Measurements from ENCODE around the gene SP3.
A peak's percentile ranks its signal among the peaks of the same experiment; 100 is the strongest.

SP3 gene

GRCh38 chr2:173997269-173997668 lies 32.1 kb upstream of the SP3 start:
- no peak for TF ChIP-seq CTCF (IDR thresholded peaks at IDR 0.05; ENCODE audit: low read length, missing control alignments)
- no peak overlapping the region for H3K4me3 ChIP-seq (replicated peaks; ENCODE audit: low read depth, low read length)
- peak; percentile 63 for DNase-seq (ENCODE audit: low read depth)

GRCh38 chr2:173996766-173997165 lies 31.6 kb upstream of the SP3 start:
- TF ChIP-seq CTCF (IDR thresholded peaks at IDR 0.05; ENCODE audit: low read length, missing control alignments), result no peak
- DNase-seq (ENCODE audit: low read depth), result no peak
- H3K4me3 ChIP-seq (replicated peaks; ENCODE audit: low read depth, low read length), result no peak overlapping the region

GRCh38 chr2:173993459-173993858 lies 28.3 kb upstream of the SP3 start:
- TF ChIP-seq CTCF (IDR thresholded peaks at IDR 0.05; ENCODE audit: low read length, missing control alignments), result no peak
- DNase-seq (ENCODE audit: low read depth), result no peak
- no peak overlapping the region for H3K4me3 ChIP-seq (replicated peaks; ENCODE audit: low read depth, low read length)

GRCh38 chr2:173991856-173992588 lies 26.8 kb upstream of the SP3 start:
- peak; percentile 71 for DNase-seq (ENCODE audit: low read depth)
- no peak for TF ChIP-seq CTCF (IDR thresholded peaks at IDR 0.05; ENCODE audit: low read length, missing control alignments)
- no peak overlapping the region for H3K4me3 ChIP-seq (replicated peaks; ENCODE audit: low read depth, low read length)

GRCh38 chr2:173990970-173991819 lies 26.0 kb upstream of the SP3 start:
- H3K4me3 ChIP-seq (replicated peaks; ENCODE audit: low read depth, low read length), result peak overlapping the region; percentile 18
- no peak for TF ChIP-seq CTCF (IDR thresholded peaks at IDR 0.05; ENCODE audit: low read length, missing control alignments)
- peak; percentile 84 for DNase-seq (ENCODE audit: low read depth)

- DNase-seq (ENCODE audit: low read depth), result no peak
- TF ChIP-seq CTCF (IDR thresholded peaks at IDR 0.05; ENCODE audit: low read length, missing control alignments), result no peak
- no peak overlapping the region for H3K4me3 ChIP-seq (replicated peaks; ENCODE audit: low read depth, low read length)
Observed at GRCh38 chr2:173990245-173990644, 25.1 kb upstream of the SP3 start.

All from fibroblast of pulmonary artery (primary cell).